Fibroblast of pulmonary artery (primary cell): ENCODE measurements around the gene ARSA.
"Not testable (repeated sequence)": the region's sequence is repeated elsewhere in the genome, so short reads cannot be mapped to it uniquely, and the experiment has no call there.

Experiments
- DNase-seq: peaks from one replicate; pipeline ENCODE4 v3.0.0-alpha.2; 2010; ENCODE audit warnings: low read depth
- H3K4me3 ChIP-seq: replicated peaks from 2 replicates; pipeline ENCODE4 v1.5.1; 2011; ENCODE audit warnings: low read depth, mild to moderate bottlenecking, control low read depth, low read length, moderate library complexity
- TF ChIP-seq, protein P1 (sequence below): IDR thresholded peaks from 2 replicates; pipeline ENCODE4 v1.5.1; 2011; ENCODE audit warnings: mild to moderate bottlenecking, control low read depth, low read length, inconsistent platforms; ENCODE audit errors: missing control alignments

The ARSA gene

DNA sequence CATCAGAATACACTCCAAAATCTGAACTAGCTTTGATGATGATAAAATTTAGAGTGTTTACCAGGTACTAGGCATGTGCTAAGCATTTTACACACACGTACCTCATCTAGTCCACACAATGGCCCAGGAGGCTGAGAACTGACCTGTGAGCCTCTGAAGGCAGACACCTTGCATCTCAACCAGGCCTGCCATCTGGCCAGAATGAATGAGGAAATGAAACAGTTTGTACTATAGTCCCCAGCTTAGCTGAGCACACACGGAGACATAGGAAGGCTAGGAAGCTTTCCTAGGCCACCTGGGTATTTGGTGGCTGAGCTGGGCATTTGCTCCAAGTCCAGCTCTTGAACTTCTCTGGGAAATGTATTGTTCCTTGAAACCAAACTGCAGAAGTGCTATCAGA is 37.8 kb upstream of the ARSA start:
- TF ChIP-seq, protein P1, sequence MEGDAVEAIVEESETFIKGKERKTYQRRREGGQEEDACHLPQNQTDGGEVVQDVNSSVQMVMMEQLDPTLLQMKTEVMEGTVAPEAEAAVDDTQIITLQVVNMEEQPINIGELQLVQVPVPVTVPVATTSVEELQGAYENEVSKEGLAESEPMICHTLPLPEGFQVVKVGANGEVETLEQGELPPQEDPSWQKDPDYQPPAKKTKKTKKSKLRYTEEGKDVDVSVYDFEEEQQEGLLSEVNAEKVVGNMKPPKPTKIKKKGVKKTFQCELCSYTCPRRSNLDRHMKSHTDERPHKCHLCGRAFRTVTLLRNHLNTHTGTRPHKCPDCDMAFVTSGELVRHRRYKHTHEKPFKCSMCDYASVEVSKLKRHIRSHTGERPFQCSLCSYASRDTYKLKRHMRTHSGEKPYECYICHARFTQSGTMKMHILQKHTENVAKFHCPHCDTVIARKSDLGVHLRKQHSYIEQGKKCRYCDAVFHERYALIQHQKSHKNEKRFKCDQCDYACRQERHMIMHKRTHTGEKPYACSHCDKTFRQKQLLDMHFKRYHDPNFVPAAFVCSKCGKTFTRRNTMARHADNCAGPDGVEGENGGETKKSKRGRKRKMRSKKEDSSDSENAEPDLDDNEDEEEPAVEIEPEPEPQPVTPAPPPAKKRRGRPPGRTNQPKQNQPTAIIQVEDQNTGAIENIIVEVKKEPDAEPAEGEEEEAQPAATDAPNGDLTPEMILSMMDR, result no peak

DNA sequence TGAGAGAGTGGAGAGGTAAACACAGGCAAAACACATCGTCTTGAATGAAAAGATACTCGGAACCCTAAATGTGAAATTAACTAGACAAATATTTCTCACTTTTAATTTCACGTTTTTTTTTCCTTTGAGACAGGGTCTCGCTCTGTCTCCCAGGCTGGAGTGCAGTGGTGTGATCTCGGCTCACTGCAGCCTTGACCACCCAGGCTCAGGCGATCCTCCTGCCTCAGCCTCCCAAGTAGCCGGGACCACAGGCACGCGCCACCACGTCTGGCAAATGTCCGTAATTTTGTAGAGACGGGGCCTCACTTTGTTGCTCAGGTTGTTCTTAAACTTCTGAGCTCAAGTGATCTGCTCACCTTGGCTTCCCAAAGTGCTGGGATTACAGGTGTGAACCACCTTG is 37.3 kb upstream of the ARSA start:
- H3K4me3 ChIP-seq, result no peak overlapping the region
- DNase-seq, result no peak
- TF ChIP-seq, protein P1, result no peak

More for the DNA sequence above, 37.8 kb upstream of the ARSA start:
- no peak overlapping the region for H3K4me3 ChIP-seq
- no peak for DNase-seq

DNA sequence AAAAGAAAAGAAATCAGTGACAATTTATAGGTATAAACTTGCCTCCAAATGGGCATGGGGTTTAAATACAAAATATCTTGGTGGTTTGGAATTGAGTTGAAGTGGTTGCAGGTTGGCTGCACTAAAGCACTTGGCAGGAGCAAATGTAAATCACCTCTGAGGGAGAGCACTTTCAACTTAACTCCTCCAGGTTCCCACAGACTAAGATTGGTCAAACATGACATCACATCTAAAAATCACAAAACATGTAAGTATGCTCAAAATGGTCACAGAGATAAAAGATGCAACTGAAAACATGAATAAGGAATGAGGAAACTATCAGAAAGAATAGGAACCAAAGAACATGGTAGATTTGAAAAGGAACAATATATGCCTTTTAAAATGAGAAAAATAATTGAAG is 32.4 kb upstream of the ARSA start:
- no peak overlapping the region for H3K4me3 ChIP-seq
- TF ChIP-seq, protein P1, result no peak
- no peak for DNase-seq

DNA sequence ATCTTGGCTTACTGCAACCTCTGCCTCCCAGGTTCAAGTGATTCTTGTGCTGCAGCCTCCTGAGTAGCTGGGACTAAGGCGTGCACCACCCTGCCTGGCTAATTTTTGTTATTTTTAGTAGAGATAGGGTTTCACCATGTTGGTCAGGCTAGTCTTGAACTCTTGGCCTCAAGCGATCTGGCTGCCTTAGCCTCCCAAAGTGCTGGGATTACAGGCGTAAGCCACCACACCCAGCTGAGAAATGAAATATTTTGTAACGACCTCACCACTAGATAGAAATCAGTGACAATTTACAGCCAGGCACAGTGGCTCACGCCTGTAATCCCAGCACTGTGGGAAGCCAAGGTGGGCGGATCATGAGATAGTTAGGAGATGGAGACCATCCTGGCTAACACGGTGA is 31.8 kb upstream of the ARSA start:
- not testable (repeated sequence) for H3K4me3 ChIP-seq, DNase-seq

DNA sequence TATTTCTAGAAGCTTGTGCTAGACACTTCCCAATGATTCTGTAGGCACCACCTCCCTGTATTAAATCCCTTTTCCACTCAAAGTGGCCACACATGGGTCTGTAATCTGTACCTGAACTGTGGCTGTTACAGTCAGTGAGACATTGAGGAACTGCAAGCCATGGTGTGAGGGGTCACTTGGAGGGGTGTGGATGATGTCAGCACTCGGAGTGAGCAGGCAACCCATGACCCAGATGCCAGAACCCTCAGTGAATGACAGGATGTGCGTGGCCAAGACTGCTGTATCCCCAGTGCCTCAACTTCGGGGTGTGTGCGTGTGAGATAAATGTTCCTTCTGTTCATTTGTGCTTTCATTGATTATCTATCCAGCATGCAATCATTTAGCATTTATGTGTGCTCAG is 30.0 kb upstream of the ARSA start:
- DNase-seq, result no peak
- TF ChIP-seq, protein P1, result no peak
- no peak overlapping the region for H3K4me3 ChIP-seq

DNA sequence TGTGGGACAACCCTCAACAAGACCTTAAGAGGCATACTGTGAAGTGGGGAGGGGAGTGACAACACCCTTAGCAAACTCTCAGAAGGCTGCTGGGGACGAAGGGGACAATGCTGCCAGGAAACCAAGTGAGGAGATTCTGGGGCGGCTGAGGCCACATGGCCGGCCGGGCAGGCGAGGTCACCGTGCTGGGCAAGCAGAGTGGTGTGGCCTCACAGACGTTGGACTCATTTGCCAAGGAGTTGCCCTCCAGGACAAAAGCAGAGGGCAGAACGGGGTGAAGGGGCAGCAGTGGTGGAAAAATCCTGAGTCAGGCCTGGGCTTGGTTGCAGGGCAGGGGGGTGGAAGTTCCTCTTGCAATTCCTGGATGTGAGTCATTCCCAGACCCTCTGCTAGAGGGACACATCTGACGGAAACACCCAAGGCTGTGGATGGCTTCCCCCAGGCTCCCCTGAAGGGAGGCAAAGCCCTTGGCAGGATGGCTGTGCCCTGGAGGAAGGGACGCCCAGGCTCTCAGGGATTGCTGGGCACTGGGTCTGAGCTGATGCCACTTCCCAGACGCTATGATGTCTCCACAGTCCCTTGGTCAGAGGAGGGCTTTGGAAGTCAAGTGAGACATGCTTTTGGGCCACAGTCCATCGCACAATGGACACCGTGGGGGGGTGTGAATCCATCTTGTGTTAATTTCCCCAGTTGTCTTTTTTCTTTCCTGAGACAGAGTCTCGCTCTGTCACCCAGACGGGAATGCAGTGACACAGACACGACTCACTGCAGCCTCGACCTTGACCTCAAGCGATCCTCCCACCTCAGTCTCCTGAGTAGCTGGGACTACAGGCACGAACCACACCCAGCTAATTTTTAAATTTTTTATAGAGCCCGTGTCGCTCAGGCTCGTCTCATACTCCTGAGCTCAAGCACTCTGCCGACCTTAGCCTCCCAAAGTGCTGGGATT is 28.4 kb upstream of the ARSA start:
- no peak overlapping the region for H3K4me3 ChIP-seq
- TF ChIP-seq, protein P1, result no peak
- DNase-seq, result peak; percentile 57

DNA sequence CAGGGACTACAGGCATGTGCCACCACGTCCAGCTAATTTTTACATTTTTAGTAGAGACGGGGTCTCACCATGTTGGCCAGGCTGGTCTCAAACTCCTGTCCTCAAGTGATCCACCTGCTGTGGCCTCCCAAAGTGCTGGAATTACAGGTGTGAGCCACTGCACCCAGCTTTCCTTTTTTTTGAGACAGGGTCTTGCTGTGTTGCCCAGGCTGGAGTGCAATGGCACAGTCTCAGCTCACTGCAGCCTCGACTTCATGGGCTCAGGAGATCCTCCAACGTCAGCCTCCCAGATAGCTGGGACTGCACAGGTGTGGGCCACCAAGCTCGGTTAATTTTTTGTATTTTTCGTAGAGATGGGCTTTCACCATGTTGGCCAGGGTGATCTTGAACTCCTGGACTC is 26.7 kb upstream of the ARSA start:
- not testable (repeated sequence) for H3K4me3 ChIP-seq, DNase-seq

DNA sequence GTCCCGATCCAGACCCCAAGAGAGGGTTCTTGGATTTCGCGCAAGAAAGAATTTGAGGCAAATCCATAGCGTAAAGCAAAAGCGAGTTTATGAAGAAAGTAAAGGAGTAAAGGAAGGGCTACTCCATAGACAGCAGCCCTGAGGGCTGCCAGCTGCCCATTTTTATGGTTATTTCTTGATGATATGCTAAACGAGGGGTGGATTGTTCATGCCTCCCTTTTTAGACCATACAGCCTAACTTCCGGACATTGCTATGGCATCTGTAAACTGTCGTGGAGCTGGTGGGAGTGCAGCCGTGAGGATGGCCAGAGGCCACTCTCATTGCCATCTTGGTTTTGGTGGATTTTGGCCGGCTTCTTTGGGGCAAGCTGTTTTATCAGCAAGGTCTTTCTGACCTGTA is 25.3 kb upstream of the ARSA start:
- TF ChIP-seq, protein P1, result no peak
- DNase-seq, result no peak
- H3K4me3 ChIP-seq, result no peak overlapping the region

DNA sequence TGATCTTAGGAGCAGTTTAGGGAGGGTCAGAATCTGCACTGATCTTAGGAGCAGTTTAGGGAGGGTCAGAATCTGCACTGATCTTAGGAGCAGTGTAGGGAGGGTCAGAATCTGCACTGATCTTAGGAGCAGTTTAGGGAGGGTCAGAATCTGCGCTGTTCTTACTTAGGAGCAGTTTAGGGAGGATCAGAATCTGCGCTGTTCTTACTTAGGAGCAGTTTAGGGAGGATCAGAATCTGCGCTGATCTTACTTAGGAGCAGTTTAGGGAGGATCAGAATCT is 15.8 kb upstream of the ARSA start:
- not testable (repeated sequence) for H3K4me3 ChIP-seq, DNase-seq

DNA sequence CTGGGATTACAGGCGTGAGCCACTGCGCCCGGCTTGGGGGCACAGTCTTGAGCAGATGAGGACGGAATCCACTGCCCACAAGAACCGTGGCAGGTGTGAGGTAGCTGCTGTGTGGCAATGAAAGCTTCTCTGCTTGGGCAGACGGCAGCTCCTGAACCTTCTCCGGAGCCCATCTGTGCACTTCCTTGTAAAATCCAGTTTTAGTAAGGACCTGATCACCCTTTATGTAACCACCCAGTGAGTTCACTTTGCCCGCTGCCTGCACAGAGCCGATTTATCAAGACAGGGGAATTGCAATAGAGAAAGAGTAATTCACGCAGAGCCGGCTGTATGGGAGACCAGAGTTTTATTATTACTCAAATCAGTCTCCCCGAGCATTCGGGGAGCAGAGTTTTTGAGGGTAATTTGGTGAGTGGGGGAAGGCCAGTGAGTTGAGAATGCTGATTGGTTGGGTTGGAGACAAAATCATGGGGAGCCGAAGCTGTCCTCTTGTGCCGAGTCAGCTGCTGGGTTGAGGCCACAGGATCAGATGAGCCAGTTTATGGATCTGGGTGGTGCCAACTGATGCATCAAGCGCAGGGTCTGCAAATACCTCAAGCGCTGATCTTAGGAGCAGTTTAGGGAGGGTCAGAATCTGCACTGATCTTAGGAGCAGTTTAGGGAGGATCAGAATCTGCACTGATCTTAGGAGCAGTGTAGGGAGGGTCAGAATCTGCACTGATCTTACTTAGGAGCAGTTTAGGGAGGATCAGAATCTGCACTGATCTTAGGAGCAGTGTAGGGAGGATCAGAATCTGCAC is 15.3 kb upstream of the ARSA start:
- not testable (repeated sequence) for DNase-seq, H3K4me3 ChIP-seq
